Activated CD8-positive, alpha-beta memory T cell treated with anti-CD3 and anti-CD28 coated beads for 1 hour (primary cell): Measurements from ENCODE around the gene CACNG3.
A peak's percentile ranks its signal among the peaks of the same experiment; 100 is the strongest.
"Not testable (repeated sequence)": the region's sequence is repeated elsewhere in the genome, so short reads cannot be mapped to it uniquely, and the experiment has no call there.

Source experiments
- DNase-seq, 2 donors: peaks; one replicate each; pipeline ENCODE4 v3.0.0-alpha.2; 2020; ENCODE audit warnings: low read depth in 1 of 2; ENCODE audit errors: extremely low read depth in 1 of 2

Gene CACNG3

GRCh38 chr16:24255456-24256371 is at the start of gene CACNG3:
CACNG3 (plus strand) TSS chr16:24256335; CDS start chr16:24256755, 420 bp downstream.
- peak in 1 of 2 donors; percentile 15 for DNase-seq

- no peak for DNase-seq
Measured at GRCh38 chr16:24206926-24207325, 49.2 kb upstream of the CACNG3 start.

- DNase-seq: no peak
Measured at GRCh38 chr16:24208710-24209109, 47.4 kb upstream of the CACNG3 start.

- DNase-seq: no peak
Measured at GRCh38 chr16:24214992-24215391, 41.1 kb upstream of the CACNG3 start.

- no peak for DNase-seq
Measured at GRCh38 chr16:24216961-24217360, 39.2 kb upstream of the CACNG3 start.

GRCh38 chr16:24217461-24217860 is 38.7 kb upstream of the CACNG3 start:
- no peak for DNase-seq

GRCh38 chr16:24218299-24218698 is 37.8 kb upstream of the CACNG3 start:
- DNase-seq: no peak

- DNase-seq: no peak
Measured at GRCh38 chr16:24221219-24221618, 34.9 kb upstream of the CACNG3 start.

GRCh38 chr16:24228514-24228913 is 27.6 kb upstream of the CACNG3 start:
- no peak for DNase-seq

- DNase-seq: no peak
Measured at GRCh38 chr16:24232936-24233335, 23.2 kb upstream of the CACNG3 start.

GRCh38 chr16:24234737-24235136 is 21.4 kb upstream of the CACNG3 start:
- no peak for DNase-seq

- DNase-seq: no peak
Measured at GRCh38 chr16:24235806-24236205, 20.3 kb upstream of the CACNG3 start.

GRCh38 chr16:24238846-24239245 is 17.3 kb upstream of the CACNG3 start:
- DNase-seq: not testable (repeated sequence)

GRCh38 chr16:24246911-24247607 is 9.1 kb upstream of the CACNG3 start:
- DNase-seq: no peak

GRCh38 chr16:24253192-24253591 is 2.9 kb upstream of the CACNG3 start:
- DNase-seq: no peak

GRCh38 chr16:24257958-24258357 is 1.8 kb downstream of the CACNG3 start:
- DNase-seq: no peak

- no peak for DNase-seq
Measured at GRCh38 chr16:24258791-24259190, 2.7 kb downstream of the CACNG3 start.

- DNase-seq: no peak
Measured at GRCh38 chr16:24262816-24263215, 6.7 kb downstream of the CACNG3 start.

- no peak for DNase-seq
Measured at GRCh38 chr16:24270721-24271442, 14.7 kb downstream of the CACNG3 start.

GRCh38 chr16:24272379-24272778 is 16.2 kb downstream of the CACNG3 start:
- DNase-seq: no peak

GRCh38 chr16:24273508-24274182 is 17.5 kb downstream of the CACNG3 start:
- DNase-seq: no peak
